Hypothalamus (tissue), 51 donors: ENCODE measurements around the gene DCAF10.
"Not testable (repeated sequence)": the region's sequence is repeated elsewhere in the genome, so short reads cannot be mapped to it uniquely, and the experiment has no call there.

Experiments
- DNase-seq, 51 donors: peaks; one replicate each; lab custom pipeline; 2025; lab: John Stamatoyannopoulos, UW

The DCAF10 gene

GRCh38 chr9:37790096-37790495 is 10.5 kb upstream of the DCAF10 start:
- DNase-seq: no peak

- DNase-seq: no peak
Observed at GRCh38 chr9:37792122-37792521, 8.5 kb upstream of the DCAF10 start.

DNA sequence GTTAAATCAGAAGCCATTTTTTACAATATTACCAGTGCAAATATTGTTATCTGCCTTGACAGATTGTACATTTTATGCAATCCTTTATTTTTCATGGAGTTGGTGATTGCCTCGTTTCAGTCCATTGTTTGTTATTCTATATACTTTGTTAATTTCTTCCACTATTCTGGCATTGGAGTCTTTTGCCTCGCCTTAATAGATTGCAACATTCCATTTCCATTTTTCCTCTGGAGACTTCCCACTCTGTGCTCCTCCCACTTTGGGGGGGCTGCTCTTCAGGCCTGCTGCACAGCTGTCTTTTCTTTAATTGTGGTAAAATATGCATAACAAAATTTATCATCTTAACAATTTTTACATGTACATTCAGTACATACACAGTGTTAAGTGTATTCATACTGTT is 4.4 kb upstream of the DCAF10 start:
- DNase-seq: no peak

DNA sequence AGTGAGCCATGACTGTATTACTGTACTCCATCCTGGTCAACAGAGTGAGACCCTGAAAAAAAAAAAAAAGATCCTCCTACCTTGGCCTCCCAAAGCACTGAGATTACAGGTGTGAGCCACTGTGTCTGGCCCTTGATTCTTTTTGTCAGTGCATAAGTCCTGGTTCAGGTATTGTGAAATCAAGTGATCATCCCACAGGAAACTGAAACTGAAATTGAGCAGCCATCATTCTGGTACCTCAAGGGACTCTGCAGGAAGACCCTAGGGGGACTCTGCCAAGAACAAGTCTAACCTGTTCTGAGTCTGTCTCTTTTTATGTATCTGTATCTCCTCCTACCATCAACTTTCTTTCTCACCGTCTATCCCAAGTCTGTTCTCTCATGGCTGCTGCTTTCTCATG is 1.9 kb upstream of the DCAF10 start:
- no peak for DNase-seq

DNA sequence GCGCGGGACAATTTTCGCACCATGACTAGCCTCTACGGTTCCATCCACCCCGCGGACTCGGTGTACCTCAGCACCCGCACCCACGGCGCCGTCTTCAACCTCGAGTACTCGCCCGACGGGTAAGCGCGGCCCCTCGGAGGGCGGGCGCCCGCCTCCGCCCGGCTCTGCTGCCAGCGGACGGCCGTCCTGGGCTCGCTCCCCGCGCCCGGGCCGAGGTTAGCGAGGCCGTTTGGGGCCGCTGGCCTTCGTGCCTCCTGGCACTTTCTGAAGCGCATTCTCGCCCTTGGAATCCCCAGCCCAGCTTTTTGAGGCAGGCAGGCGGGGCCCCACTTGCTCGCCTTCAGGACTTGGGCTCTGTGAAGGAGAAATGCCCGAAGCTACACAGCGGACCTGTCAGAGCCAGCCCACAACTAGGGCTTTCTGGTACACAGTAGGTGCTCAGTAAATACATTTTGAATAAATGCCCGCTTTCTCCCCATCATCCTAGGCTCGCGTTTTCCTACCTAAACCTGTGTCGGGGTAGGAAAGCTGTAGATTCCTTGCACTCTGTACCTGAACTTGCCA is 772 bp downstream of the DCAF10 start:
- peak in 10 of 51 donors; percentile 5 to 42 (median 24) for DNase-seq

DNA sequence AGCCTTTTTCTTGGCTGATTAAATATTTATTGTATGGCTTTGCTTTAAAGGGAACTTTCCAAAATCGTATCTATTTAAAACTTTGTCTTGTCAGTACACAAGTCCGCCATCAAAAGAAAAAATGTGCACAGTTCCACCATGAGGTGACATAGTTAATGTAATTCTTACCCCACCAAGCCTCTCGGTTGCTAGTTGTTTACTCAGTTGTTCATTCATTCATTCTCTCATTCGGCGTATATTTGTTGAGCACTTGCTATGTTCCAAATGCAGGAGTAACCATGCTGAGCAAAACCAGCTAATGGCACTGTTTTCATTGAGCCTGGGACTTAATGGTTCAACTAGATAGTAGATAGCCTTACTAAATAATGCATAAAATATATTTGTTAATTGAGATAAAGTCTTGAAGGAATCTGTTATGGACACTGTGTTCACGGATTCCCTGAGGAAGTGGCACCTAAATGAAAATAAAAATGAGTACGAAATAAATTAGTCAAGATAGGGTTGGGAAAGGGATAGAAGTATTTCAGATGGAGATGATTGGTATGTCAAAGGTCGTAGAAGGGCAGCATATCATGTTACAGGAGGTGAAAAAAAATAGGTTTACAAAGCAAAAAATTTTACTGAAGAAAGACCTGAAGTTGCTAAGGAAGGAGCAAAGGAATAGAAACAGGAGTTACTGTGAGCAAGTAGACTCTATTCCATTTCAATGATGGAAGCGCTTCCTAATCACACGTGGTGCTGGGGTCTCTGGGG is 1.5 kb downstream of the DCAF10 start:
- DNase-seq: no peak

- no peak for DNase-seq
Observed at GRCh38 chr9:37806271-37806670, 5.7 kb downstream of the DCAF10 start.

DNA sequence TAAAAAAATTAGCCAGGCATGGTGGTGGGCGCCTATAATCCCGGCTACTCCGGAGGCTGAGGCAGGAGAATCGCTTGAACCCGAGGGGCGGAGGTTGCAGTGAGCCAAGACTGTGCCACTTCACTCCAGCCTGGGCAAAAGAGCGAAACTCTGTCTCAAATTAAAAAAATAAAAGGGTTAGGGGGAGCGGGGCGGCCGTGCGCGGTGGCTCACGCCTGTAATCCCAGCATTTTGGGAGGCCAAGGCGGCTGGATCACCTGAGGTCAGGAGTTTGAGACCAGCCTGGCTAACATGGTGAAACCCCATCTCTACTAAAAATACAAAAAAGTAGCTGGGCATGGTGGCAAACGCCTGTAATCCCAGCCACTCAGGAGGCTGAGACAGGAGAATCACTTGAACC is 9.1 kb downstream of the DCAF10 start:
- DNase-seq: not testable (repeated sequence)

GRCh38 chr9:37811906-37812476 is 11.4 kb downstream of the DCAF10 start:
- DNase-seq: no peak

DNA sequence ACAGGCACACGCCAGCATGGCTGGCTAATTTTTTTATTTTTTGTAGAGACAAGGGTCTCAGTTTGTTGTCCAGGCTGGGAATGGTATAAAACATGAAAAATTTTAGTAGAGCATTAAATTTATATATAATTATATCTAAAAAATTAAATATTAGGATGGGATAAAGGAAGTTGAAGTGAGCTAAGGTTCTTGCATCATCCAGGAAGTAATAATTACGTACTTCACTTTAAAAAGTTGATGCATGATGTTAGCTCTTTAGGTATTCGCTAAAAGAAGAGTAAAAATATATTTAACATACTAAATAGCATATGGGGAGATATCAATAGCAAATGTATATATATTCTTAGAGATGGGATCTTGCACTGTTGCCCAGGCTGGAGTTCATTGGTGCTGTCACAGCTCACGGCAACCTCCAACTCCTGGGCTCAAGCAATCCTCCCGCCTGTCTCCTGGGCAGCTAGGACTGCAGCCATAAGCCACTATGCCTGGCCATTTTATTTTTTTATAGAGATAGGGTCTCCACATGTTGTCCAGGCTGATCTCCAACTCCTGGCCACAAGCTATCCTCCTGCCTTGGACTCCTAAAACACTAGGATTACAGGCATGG is 12.3 kb downstream of the DCAF10 start:
- no peak for DNase-seq

DNA sequence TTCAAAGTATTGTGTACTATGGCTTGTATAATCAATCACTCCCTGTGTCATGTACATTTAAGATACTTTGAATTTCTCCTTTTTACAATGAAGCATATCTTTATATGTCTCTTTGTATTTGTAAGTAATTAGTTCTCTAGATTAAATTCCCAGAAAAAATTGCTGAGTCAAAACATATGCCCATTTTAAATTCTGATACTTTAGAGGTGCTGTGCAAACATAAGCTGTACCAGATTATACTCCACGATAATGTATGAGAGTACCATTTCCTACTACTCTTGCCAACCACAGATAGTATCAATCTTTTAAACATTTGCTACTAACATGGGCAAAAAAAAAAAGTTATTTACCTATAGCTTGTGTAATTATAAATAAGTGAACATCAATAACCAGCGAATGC is 18.3 kb downstream of the DCAF10 start:
- DNase-seq: no peak

- no peak for DNase-seq
Observed at GRCh38 chr9:37820142-37820541, 19.5 kb downstream of the DCAF10 start.

GRCh38 chr9:37825174-37825573 is 24.6 kb downstream of the DCAF10 start:
- DNase-seq: not testable (repeated sequence)

DNA sequence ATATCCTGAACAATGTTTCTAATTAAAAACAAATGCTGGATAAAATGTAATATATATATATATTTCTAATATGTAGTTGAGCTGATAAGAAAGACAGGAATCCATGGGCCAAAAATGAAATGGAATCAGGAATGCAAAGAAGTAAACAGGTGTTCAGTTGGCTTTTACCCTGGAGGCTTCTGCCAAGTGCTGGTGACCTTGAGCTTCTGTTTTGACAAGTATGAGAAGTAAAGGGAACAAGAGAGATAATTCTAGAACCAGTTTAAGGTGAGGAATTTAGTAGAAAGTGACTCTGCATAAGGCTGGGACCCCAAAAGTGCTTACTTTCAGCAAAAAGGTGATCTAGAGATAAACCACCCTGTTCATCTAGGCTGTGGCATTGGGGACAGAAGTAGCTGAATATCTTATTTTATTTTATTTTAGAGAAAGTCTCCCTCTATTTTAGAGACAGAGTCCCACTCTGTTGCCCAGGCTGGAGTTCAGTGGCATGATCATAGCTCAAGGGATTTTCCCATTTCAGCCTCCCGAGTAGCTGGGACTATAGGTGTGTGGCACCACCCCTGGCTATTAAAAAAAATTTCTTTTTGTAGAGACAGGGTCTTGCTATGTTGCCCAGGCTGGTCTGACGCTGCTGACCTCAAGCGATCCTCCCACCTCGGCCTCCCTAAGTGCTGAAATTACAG is 27.0 kb downstream of the DCAF10 start:
- DNase-seq: no peak

DNA sequence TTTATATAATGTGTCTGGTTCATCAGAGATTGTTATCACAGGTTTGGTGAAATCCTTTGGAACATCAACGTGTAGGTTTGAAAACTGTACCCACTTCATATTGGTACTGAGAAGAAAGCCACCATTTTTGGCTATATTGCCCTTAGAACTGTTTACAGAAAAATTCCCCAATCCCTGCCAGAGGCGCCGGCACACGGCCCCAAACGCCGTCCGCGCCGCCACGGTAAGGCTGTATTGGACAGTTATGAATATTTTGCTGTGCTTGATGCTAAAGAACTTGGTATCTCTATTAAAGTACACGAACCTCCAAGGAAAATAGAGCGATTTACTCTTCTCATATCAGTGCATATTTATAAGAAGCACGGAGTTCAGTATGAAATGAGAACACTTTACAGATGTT is 35.2 kb downstream of the DCAF10 start:
- no peak for DNase-seq

- DNase-seq: no peak
Observed at GRCh38 chr9:37836386-37836785, 35.8 kb downstream of the DCAF10 start.

GRCh38 chr9:37839496-37840461 is 39.2 kb downstream of the DCAF10 start:
- no peak for DNase-seq

GRCh38 chr9:37840560-37841194 is 40.1 kb downstream of the DCAF10 start:
- no peak for DNase-seq

DNA sequence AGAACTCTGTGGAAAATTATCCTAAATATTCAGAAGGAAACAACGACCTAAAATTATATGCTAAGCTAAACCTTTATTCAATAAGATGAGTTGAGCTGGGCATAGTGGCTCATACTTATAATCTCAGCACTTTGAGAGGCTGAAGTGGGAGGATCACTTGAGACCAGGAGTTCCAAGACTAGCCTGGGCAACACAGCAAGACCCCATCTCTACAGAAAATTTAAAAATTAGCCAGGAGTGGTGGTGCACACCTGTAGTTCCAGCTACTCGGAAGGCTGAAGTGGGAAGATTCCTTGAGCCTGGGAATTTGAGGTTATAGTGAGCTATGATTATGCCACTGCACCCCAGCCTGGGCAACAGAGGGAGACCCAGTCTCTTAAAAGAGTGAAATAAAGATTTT is 51.6 kb downstream of the DCAF10 start:
- DNase-seq: no peak

- DNase-seq: no peak
Observed at GRCh38 chr9:37856551-37856950, 56.0 kb downstream of the DCAF10 start.
